Upper lobe of left lung (tissue), 6 donors: ENCODE measurements around the gene HSPA13. TPM values are rescaled to one million over a fixed set of nuclear protein-coding genes. Genes with fewer than 3 reads are reported as not detected.

Experiments
- ATAC-seq, 2 donors: fragments of 200-7000 bp; cut with Tn5 transposase; one replicate each; pipeline ENCODE4 v1.9.1; 2022; ENCODE audit warnings: mild to moderate bottlenecking in 2 of 2, moderate library complexity in 2 of 2; ENCODE audit not compliant: low FRiP score in 2 of 2
- DNase-seq, 2 donors: peaks; one replicate each; pipeline ENCODE4 v3.0.0-alpha.2; 2019 to 2020
- H3K27ac ChIP-seq, 4 donors: fragments of 200-600 bp; sonication (generic); one replicate each; pipeline ENCODE4 v1.5.1; 2016 to 2019
- H3K27me3 ChIP-seq, 4 donors: fragments of 200-600 bp; sonication (generic); one replicate each; pipeline ENCODE4 v1.5.1; 2017 to 2019
- H3K36me3 ChIP-seq, 4 donors: fragments of 200-600 bp; sonication (generic); one replicate each; pipeline ENCODE4 v1.5.1; 2016 to 2019
- H3K4me1 ChIP-seq, 4 donors: fragments of 200-600 bp; sonication (generic); one replicate each; pipeline ENCODE4 v1.5.1; 2018 to 2019
- H3K4me3 ChIP-seq, 4 donors: fragments of 200-600 bp; sonication (generic); one replicate each; pipeline ENCODE4 v1.5.1; 2017 to 2019; ENCODE audit warnings: mild to moderate bottlenecking in 2 of 4, moderate library complexity in 1 of 4
- H3K9me3 ChIP-seq, 4 donors: fragments of 200-600 bp; sonication (generic); one replicate each; pipeline ENCODE4 v1.5.1; 2018 to 2019
- CTCF ChIP-seq, 6 experiments: fragments of 450-650 bp in 4 of 6; fragments of 200-600 bp in 2 of 6; sonication (generic) in 2 of 6; IDR thresholded peaks; one replicate each; pipeline ENCODE4 v1.5.1; 2016 to 2019; ENCODE audit warnings: antibody characterized with exemption in 6 of 6
- EP300 ChIP-seq, 4 donors: sonication (generic); formaldehyde crosslinking; IDR thresholded peaks; one replicate each; pipeline ENCODE4 v1.5.1; 2017; ENCODE audit warnings: antibody characterized with exemption in 4 of 4, control low read depth in 2 of 4
- POLR2A ChIP-seq, 4 donors: fragments of 450-650 bp; IDR thresholded peaks; one replicate each; pipeline ENCODE4 v1.5.1; 2016 to 2017; ENCODE audit warnings: antibody characterized with exemption in 4 of 4, mild to moderate bottlenecking in 2 of 4
- POLR2AphosphoS5 ChIP-seq, 2 donors: sonication (generic); formaldehyde crosslinking; IDR thresholded peaks; one replicate each; pipeline ENCODE4 v1.5.1; 2017; ENCODE audit warnings: antibody characterized with exemption in 2 of 2
- WGBS, 2 donors: methylation state at CpG; one replicate each; pipeline ENCODE4 v1.1.5; 2017 to 2018; 5-methylcytosine and 5-hydroxymethylcytosine counted together
- total RNA-seq, 6 donors: library from RNA; depleted of rRNA in 4 of 6; stranded (reverse); fragments of >200 nt in 4 of 6; gene quantifications; one replicate each; pipeline versions ENCODE4 v1.1.0 to v1.2.1, GENCODE V29; 2016 to 2021
- donor health status: DM: no; HTN: no; CAD: no; lungs with moderate emphysema.
- donor health status: DM: no; HTN: yes; CAD: no; lungs with severe emphysema.

Gene HSPA13
- total RNA-seq, 6 donors from 2014 or later, result 2.1 to 30.2 (median 22.6) TPM

- Histone ChIP-seq H3K4me1 (no peaks in the 10 kb centered on the region), H3K27me3 (no peaks in the 10 kb centered on the region), H3K36me3 (no peaks in the 10 kb centered on the region), H3K27ac (no peak overlapping the region), H3K9me3 (no peaks in the 10 kb centered on the region), H3K4me3 (no peak overlapping the region)
- ATAC-seq, result peak in 1 of 2 donors; percentile 67
- 41 to 42% methylated on average over 1 of the region's 1 CpG for WGBS, 2 donors
- no peak for DNase-seq
- TF ChIP-seq POLR2A (IDR thresholded peaks at IDR 0.05), result no peak
- peak; percentile 8 to 57 (median 40) for TF ChIP-seq CTCF (IDR thresholded peaks at IDR 0.05)
These were observed 20.9 kb upstream of the HSPA13 start for GRCh38 chr21:14403681-14404318.

GRCh38 chr21:14401217-14401616, 18.3 kb upstream of the HSPA13 start:
- Histone ChIP-seq H3K36me3 (no peaks in the 10 kb centered on the region), H3K9me3 (no peaks in the 10 kb centered on the region), H3K4me3 (no peak overlapping the region), H3K27ac (no peak overlapping the region), H3K4me1 (no peaks in the 10 kb centered on the region), H3K27me3 (no peaks in the 10 kb centered on the region)
- 44 to 48% methylated on average over 1 of the region's 1 CpG for WGBS, 2 donors
- TF ChIP-seq EP300 (IDR thresholded peaks at IDR 0.05) (no peak), CTCF (IDR thresholded peaks at IDR 0.05) (no peak), POLR2AphosphoS5 (IDR thresholded peaks at IDR 0.05) (no peak), POLR2A (IDR thresholded peaks at IDR 0.05) (no peak)
- no peak for ATAC-seq
- no peak for DNase-seq

- no peak overlapping the region for H3K27ac ChIP-seq
- no peaks in the 10 kb centered on the region for H3K36me3 ChIP-seq
- H3K27me3 ChIP-seq, result no peaks in the 10 kb centered on the region
- 90 to 98% methylated on average over 2 of the region's 2 CpGs for WGBS, 2 donors
- DNase-seq, result no peak
- no peaks in the 10 kb centered on the region for H3K9me3 ChIP-seq
- peaks cover 0 to 9% (median 5%) of the 10 kb centered on the region in 4 donors for H3K4me1 ChIP-seq
- no peak for ATAC-seq
- TF ChIP-seq POLR2AphosphoS5 (IDR thresholded peaks at IDR 0.05) (no peak), CTCF (IDR thresholded peaks at IDR 0.05) (no peak), EP300 (IDR thresholded peaks at IDR 0.05) (no peak), POLR2A (IDR thresholded peaks at IDR 0.05) (no peak)
- H3K4me3 ChIP-seq, result no peak overlapping the region
These were observed 5.3 kb upstream of the HSPA13 start for GRCh38 chr21:14388282-14388681.

- no peaks in the 10 kb centered on the region for H3K27me3 ChIP-seq
- WGBS, 2 donors, result 75 to 93% methylated on average over 2 of the region's 2 CpGs
- ATAC-seq (no peak), DNase-seq (no peak)
- no peaks in the 10 kb centered on the region for H3K36me3 ChIP-seq
- peaks cover 14 to 29% (median 23%) of the 10 kb centered on the region in 4 donors for H3K4me1 ChIP-seq
- H3K27ac ChIP-seq, result peak overlapping the region; percentile 84 to 92 (median 90)
- TF ChIP-seq POLR2A (IDR thresholded peaks at IDR 0.05) (no peak), POLR2AphosphoS5 (IDR thresholded peaks at IDR 0.05) (no peak), CTCF (IDR thresholded peaks at IDR 0.05) (no peak), EP300 (IDR thresholded peaks at IDR 0.05) (no peak)
- no peaks in the 10 kb centered on the region for H3K9me3 ChIP-seq
- peak overlapping the region in 3 of 4 donors; percentile 70 to 93 (median 85) for H3K4me3 ChIP-seq
These were observed 1.5 kb upstream of the HSPA13 start for GRCh38 chr21:14384453-14384852.
